Progenitor cell of endocrine pancreas (in vitro differentiated cells): ENCODE data around the gene RNLS. TPM values are rescaled to one million over a fixed set of nuclear protein-coding genes. Genes with fewer than 3 reads are reported as not detected.

Experiments
- DNase-seq: peaks from one replicate; pipeline ENCODE4 v3.0.0; 2021; ENCODE audit warnings: low spot score; ENCODE audit not compliant: unreplicated experiment
- H3K27ac Mint-ChIP-seq: 2 replicates; pipeline ENCODE4 v1.8.0; 2021; ENCODE audit warnings: mild to moderate bottlenecking, moderate library complexity, mixed read lengths
- H3K27me3 Mint-ChIP-seq: 2 replicates; pipeline ENCODE4 v1.8.0; 2021; ENCODE audit warnings: mixed read lengths
- H3K36me3 Mint-ChIP-seq: 2 replicates; pipeline ENCODE4 v1.8.0; 2022; ENCODE audit warnings: mixed read lengths; ENCODE audit not compliant: insufficient read depth
- H3K4me1 Mint-ChIP-seq: 2 replicates; pipeline ENCODE4 v1.8.0; 2021; ENCODE audit warnings: low read depth, mixed read lengths
- H3K4me3 Mint-ChIP-seq: 2 replicates; pipeline ENCODE4 v1.8.0; 2021; ENCODE audit warnings: low read depth, mild to moderate bottlenecking, moderate library complexity, mixed read lengths
- H3K9me3 Mint-ChIP-seq: 2 replicates; pipeline ENCODE4 v1.8.0; 2021; ENCODE audit warnings: low read depth, mixed read lengths
- CTCF ChIP-seq: fragments of 200-600 bp; sonication (generic); IDR thresholded peaks from one replicate; pipeline ENCODE4 v1.5.0; 2021; ENCODE audit warnings: antibody characterized with exemption, mild to moderate bottlenecking; ENCODE audit not compliant: unreplicated experiment
- total RNA-seq: library from RNA; stranded (reverse); gene quantifications from 2 replicates; pipeline ENCODE4 v1.2.1, GENCODE V29; 2021

The RNLS gene
- total RNA-seq, 1 donor from 2014 or later = 7.5 TPM

DNA sequence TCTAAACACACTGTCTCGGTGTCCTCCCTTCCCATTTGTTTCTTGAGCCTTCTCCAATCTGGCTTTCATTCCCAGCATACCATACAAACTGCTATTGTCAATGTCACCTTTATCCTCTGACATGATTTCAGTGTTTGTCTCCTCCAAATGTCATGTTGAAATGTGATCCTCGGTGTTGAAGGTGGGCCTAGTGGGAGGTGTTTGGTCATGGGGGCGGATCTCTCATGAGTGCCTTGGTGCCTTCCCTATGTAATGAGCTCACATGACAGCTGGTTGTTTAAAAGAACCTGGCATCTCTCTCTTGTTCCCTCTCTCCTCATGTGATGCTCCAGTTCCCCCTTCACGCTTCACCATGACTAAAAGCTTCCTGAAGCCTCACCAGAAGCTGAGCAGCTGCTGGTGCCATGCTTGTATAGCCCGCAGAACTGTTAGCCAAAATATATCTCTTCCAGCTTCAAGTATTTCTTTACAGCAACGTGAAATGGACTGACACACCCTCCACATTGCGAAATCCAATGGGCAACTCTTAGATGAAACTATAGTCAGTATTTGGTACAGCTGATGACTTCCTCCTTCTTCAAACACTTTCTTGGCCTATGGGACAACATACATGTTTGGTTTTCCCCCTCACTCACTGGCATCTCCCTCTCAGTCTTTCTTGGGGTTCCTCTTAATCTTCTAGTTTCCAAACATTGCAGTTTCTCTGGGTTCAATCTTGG lies 27.8 kb downstream of the RNLS start:
- DNase-seq = no peak
- no peaks in the 10 kb centered on the region for H3K27me3 Mint-ChIP-seq
- H3K4me3 Mint-ChIP-seq = no peak overlapping the region
- no peak overlapping the region for H3K27ac Mint-ChIP-seq
- no peaks in the 10 kb centered on the region for H3K36me3 Mint-ChIP-seq
- H3K9me3 Mint-ChIP-seq = no peaks in the 10 kb centered on the region
- H3K4me1 Mint-ChIP-seq = peaks cover 2% of the 10 kb centered on the region
- TF ChIP-seq CTCF = no peak

- no peaks in the 10 kb centered on the region for H3K27me3 Mint-ChIP-seq
- peak; percentile 80 for TF ChIP-seq CTCF
- H3K27ac Mint-ChIP-seq = no peak overlapping the region
- no peaks in the 10 kb centered on the region for H3K36me3 Mint-ChIP-seq
- no peak for DNase-seq
- H3K9me3 Mint-ChIP-seq = no peaks in the 10 kb centered on the region
- H3K4me3 Mint-ChIP-seq = no peak overlapping the region
- peaks cover 2% of the 10 kb centered on the region for H3K4me1 Mint-ChIP-seq
These were observed 29.9 kb downstream of the RNLS start for GRCh38 chr10:88553116-88553752.

- H3K27me3 Mint-ChIP-seq = no peaks in the 10 kb centered on the region
- DNase-seq = no peak
- TF ChIP-seq CTCF = no peak
- peaks cover 2% of the 10 kb centered on the region for H3K4me1 Mint-ChIP-seq
- no peaks in the 10 kb centered on the region for H3K36me3 Mint-ChIP-seq
- no peak overlapping the region for H3K27ac Mint-ChIP-seq
- H3K4me3 Mint-ChIP-seq = no peak overlapping the region
- H3K9me3 Mint-ChIP-seq = no peaks in the 10 kb centered on the region
These were observed 31.9 kb downstream of the RNLS start for GRCh38 chr10:88551246-88551645.

GRCh38 chr10:88546497-88546896 lies 36.6 kb downstream of the RNLS start:
- Mint-ChIP-seq H3K4me1 (peaks cover 2% of the 10 kb centered on the region), H3K27me3 (no peaks in the 10 kb centered on the region), H3K27ac (no peak overlapping the region), H3K9me3 (no peaks in the 10 kb centered on the region), H3K4me3 (no peak overlapping the region), H3K36me3 (no peaks in the 10 kb centered on the region)
- TF ChIP-seq CTCF = no peak
- no peak for DNase-seq

- no peak for DNase-seq
- Mint-ChIP-seq H3K36me3 (no peaks in the 10 kb centered on the region), H3K27me3 (no peaks in the 10 kb centered on the region), H3K4me1 (peaks cover 3% of the 10 kb centered on the region), H3K27ac (no peak overlapping the region), H3K4me3 (no peak overlapping the region), H3K9me3 (no peaks in the 10 kb centered on the region)
- no peak for TF ChIP-seq CTCF
These were observed 37.8 kb downstream of the RNLS start for GRCh38 chr10:88545359-88545758.
